Measurements from ENCODE around the gene RSPH1. TPM values are rescaled to one million over a fixed set of nuclear protein-coding genes. Genes with fewer than 3 reads are reported as not detected.

Gene RSPH1
- 0.13 TPM in 1 of 2 replicates, not detected in the other for total RNA-seq

DNA sequence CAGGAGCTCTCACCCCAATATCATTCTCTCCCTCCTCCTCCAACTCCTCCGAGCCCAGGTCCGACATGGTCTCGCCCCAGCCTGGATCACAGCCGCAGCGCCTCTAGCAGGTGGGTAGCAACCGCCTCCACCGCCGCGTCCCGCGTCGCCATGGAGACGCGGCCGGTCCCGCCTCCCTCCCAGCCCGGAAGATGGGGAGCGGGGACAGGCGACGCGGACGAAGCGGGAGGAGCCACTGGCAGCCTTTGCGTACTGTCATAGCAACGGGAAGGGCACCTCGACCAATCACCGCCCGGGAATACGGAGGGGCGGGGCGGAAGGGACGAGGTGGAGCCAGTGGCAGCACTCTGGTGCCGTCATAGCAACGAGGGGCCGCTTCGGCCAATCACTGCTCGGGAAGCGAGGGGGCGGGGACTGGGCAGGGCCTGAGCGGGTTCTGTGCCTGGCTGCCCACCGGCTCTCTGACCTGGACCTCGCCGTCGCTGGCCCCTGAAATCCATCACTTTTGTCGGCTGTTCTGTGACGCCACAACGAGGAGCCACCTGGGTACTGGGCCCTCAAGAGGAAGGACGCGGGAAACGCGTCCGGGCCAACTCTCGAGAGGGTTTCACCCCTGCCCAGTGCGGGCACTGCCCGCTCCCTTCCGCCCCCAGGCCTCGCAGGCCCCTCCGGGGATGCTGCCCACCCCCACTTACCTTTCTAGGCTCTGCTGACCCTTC lies at the start of gene RSPH1:
Gene RSPH1 (minus strand): TSS at position 105 of the 719 bp plus-strand sequence. CDS start 38 bp downstream, at position 67.

DNA sequence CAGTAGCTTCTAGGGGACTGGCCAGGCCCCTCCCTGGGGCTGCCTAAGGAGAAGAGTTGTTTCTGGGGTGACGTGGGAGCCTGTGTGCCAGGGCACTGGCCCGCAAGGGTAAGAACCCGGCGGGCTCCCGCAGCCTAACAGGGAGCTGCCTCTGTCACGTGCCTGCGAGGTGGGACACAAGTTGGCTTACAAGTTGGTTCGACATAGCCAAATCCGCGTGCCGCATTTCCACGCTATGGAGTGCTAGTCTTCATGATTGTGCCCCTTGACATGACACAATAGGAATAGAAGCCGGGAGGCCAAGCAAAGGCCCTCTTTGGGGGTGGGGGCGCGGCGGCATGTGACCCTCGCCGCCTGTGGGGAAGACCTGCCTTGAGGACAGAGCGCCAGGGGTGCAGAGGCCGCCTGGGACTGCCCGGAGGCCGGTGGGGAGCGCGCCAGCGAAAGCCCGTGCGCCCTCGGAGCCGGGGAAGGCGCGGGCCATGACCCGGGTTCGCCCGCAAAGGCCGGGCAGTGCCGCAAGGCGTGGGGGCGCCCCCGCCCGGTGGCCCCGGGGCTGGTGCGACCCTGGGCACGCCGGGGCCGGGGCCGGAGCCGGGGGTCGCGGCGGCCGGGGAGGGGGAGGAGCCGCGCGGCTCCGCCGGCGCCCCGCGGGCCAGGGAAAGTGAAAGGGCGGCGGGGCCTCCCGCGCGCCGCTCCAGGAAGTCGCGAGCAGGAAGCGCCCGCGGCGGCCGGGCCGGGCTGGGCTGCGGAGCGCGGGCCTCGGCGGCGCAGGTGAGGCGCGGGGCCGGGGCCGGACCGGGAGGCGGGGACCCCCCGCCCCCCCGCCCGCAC lies 17.3 kb upstream of the RSPH1 start, which contains the start of gene SLC37A1:
Gene SLC37A1 (plus strand): TSS at position 702 of the 834 bp plus-strand sequence. CDS start 4,603 bp downstream, outside the sequence.

Other genes with a start within 250 kb of the RSPH1 start
- not detected in 2 replicates for gene TFF3, start 180.8 kb downstream of the RSPH1 start, total RNA-seq
- not detected in 2 replicates for gene TFF2, start 145.2 kb downstream of the RSPH1 start, total RNA-seq
- gene TFF1, start 129.7 kb downstream of the RSPH1 start, total RNA-seq, result not detected in 2 replicates
- not detected in 2 replicates for gene TMPRSS3, start 100.2 kb downstream of the RSPH1 start, total RNA-seq
- gene UBASH3A, start 92.3 kb downstream of the RSPH1 start, total RNA-seq, result not detected in 2 replicates
- 2.2 and 4.8 TPM in 2 replicates for gene SLC37A1, start 17.6 kb upstream of the RSPH1 start, total RNA-seq
- gene PDE9A, start 157.4 kb upstream of the RSPH1 start, total RNA-seq, result 1.2 TPM in 1 of 2 replicates, not detected in the other